ENCODE measurements around the gene NUP93. TPM values are rescaled to one million over a fixed set of nuclear protein-coding genes. Genes with fewer than 3 reads are reported as not detected.
A peak's percentile ranks its signal among the peaks of the same experiment; 100 is the strongest.

The NUP93 gene
- total RNA-seq, 3 donors from 2014 or later (not counting 1 experiment from before 2014, with no cell fraction given) = 83.7 to 88.8 (median 87.9) TPM

- no peak overlapping the region for H3K4me3 Mint-ChIP-seq
- TF ChIP-seq, protein P1, sequence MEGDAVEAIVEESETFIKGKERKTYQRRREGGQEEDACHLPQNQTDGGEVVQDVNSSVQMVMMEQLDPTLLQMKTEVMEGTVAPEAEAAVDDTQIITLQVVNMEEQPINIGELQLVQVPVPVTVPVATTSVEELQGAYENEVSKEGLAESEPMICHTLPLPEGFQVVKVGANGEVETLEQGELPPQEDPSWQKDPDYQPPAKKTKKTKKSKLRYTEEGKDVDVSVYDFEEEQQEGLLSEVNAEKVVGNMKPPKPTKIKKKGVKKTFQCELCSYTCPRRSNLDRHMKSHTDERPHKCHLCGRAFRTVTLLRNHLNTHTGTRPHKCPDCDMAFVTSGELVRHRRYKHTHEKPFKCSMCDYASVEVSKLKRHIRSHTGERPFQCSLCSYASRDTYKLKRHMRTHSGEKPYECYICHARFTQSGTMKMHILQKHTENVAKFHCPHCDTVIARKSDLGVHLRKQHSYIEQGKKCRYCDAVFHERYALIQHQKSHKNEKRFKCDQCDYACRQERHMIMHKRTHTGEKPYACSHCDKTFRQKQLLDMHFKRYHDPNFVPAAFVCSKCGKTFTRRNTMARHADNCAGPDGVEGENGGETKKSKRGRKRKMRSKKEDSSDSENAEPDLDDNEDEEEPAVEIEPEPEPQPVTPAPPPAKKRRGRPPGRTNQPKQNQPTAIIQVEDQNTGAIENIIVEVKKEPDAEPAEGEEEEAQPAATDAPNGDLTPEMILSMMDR (IDR thresholded peaks at IDR 0.05) = no peak
- no peak overlapping the region for H3K27ac Mint-ChIP-seq
- WGBS (ENCODE audit: insufficient coverage) = 100% methylated on average over 1 of the region's 1 CpG
- ATAC-seq (no peak), DNase-seq (no peak)
- H3K36me3 ChIP-seq (ENCODE audit: control insufficient read depth, insufficient read depth, low read length) = no peaks in the 10 kb centered on the region
- no peaks in the 10 kb centered on the region for H3K27me3 ChIP-seq (ENCODE audit: control insufficient read depth, insufficient read depth, low read length)
- no peaks in the 10 kb centered on the region for H3K9me3 ChIP-seq (ENCODE audit: control insufficient read depth, insufficient read depth, low read length)
- peaks cover 12% of the 10 kb centered on the region in 2 donors for H3K4me1 Mint-ChIP-seq
- no peak overlapping the region for H3K4me3 ChIP-seq (ENCODE audit: low read length)
- intact Hi-C loops (cut with micrococcal nuclease) = no loop called here
- no peaks in the 10 kb centered on the region for H3K36me3 Mint-ChIP-seq
- H3K4me1 ChIP-seq (ENCODE audit: control insufficient read depth, insufficient read depth, low read length) = peaks cover 14% of the 10 kb centered on the region
- no peak overlapping the region for H3K27ac ChIP-seq (ENCODE audit: low read length)
- H3K9me3 Mint-ChIP-seq = no peaks in the 10 kb centered on the region
- peaks cover 9 to 10% of the 10 kb centered on the region in 2 donors for H3K27me3 Mint-ChIP-seq (ENCODE audit: low read depth in 2 of 2)
Measured at GRCh38 chr16:56728027-56728426, 1.9 kb upstream of the NUP93 start.

- peak overlapping the region in 1 of 2 donors; percentile 85 for H3K27ac Mint-ChIP-seq
- TF ChIP-seq, protein P1 (IDR thresholded peaks at IDR 0.05) = no peak
- peaks cover 1 to 7% of the 10 kb centered on the region in 2 donors for H3K27me3 Mint-ChIP-seq (ENCODE audit: low read depth in 2 of 2)
- peak overlapping the region; percentile 90 for H3K4me3 ChIP-seq (ENCODE audit: low read length)
- peaks cover 12% of the 10 kb centered on the region in 2 donors for H3K4me1 Mint-ChIP-seq
- H3K36me3 Mint-ChIP-seq = no peaks in the 10 kb centered on the region
- ATAC-seq (no peak), DNase-seq (no peak)
- 57% methylated on average over 6 of the region's 8 CpGs for WGBS (ENCODE audit: insufficient coverage)
- no peaks in the 10 kb centered on the region for H3K9me3 ChIP-seq (ENCODE audit: control insufficient read depth, insufficient read depth, low read length)
- H3K4me3 Mint-ChIP-seq = no peak overlapping the region
- peaks cover 14% of the 10 kb centered on the region for H3K4me1 ChIP-seq (ENCODE audit: control insufficient read depth, insufficient read depth, low read length)
- H3K9me3 Mint-ChIP-seq = no peaks in the 10 kb centered on the region
- H3K27me3 ChIP-seq (ENCODE audit: control insufficient read depth, insufficient read depth, low read length) = no peaks in the 10 kb centered on the region
- H3K27ac ChIP-seq (ENCODE audit: low read length) = peak overlapping the region; percentile 62
- intact Hi-C loops (cut with micrococcal nuclease) = no loop called here
- no peaks in the 10 kb centered on the region for H3K36me3 ChIP-seq (ENCODE audit: control insufficient read depth, insufficient read depth, low read length)
Measured at GRCh38 chr16:56728980-56729734, 772 bp upstream of the NUP93 start.

GRCh38 chr16:56732366-56732765, 2.4 kb downstream of the NUP93 start:
- no peaks in the 10 kb centered on the region for H3K27me3 ChIP-seq (ENCODE audit: control insufficient read depth, insufficient read depth, low read length)
- no peak overlapping the region for H3K27ac ChIP-seq (ENCODE audit: low read length)
- H3K27ac Mint-ChIP-seq = no peak overlapping the region
- no peak overlapping the region for H3K4me3 Mint-ChIP-seq
- no peaks in the 10 kb centered on the region for H3K36me3 Mint-ChIP-seq
- no peaks in the 10 kb centered on the region for H3K36me3 ChIP-seq (ENCODE audit: control insufficient read depth, insufficient read depth, low read length)
- TF ChIP-seq, protein P1 (IDR thresholded peaks at IDR 0.05) = no peak
- intact Hi-C loops (cut with micrococcal nuclease) = no loop called here
- ATAC-seq (no peak), DNase-seq (no peak)
- H3K4me3 ChIP-seq (ENCODE audit: low read length) = no peak overlapping the region
- peaks cover 14% of the 10 kb centered on the region for H3K4me1 ChIP-seq (ENCODE audit: control insufficient read depth, insufficient read depth, low read length)
- H3K9me3 ChIP-seq (ENCODE audit: control insufficient read depth, insufficient read depth, low read length) = no peaks in the 10 kb centered on the region
- no peaks in the 10 kb centered on the region for H3K27me3 Mint-ChIP-seq (ENCODE audit: low read depth in 2 of 2)
- 83% methylated on average over 2 of the region's 2 CpGs for WGBS (ENCODE audit: insufficient coverage)
- peaks cover 12 to 16% of the 10 kb centered on the region in 2 donors for H3K4me1 Mint-ChIP-seq
- H3K9me3 Mint-ChIP-seq = no peaks in the 10 kb centered on the region
